DMS114 treated with DMSO at 0.1 percent for 48 hours (cell line): ENCODE data around the gene ITFG2.
"Not testable (repeated sequence)": the region's sequence is repeated elsewhere in the genome, so short reads cannot be mapped to it uniquely, and the experiment has no call there.

Source experiments
- DNase-seq: peaks from one replicate; lab custom pipeline; 2025; ENCODE audit not compliant: unreplicated experiment; lab: John Stamatoyannopoulos, UW

The ITFG2 gene

DNA sequence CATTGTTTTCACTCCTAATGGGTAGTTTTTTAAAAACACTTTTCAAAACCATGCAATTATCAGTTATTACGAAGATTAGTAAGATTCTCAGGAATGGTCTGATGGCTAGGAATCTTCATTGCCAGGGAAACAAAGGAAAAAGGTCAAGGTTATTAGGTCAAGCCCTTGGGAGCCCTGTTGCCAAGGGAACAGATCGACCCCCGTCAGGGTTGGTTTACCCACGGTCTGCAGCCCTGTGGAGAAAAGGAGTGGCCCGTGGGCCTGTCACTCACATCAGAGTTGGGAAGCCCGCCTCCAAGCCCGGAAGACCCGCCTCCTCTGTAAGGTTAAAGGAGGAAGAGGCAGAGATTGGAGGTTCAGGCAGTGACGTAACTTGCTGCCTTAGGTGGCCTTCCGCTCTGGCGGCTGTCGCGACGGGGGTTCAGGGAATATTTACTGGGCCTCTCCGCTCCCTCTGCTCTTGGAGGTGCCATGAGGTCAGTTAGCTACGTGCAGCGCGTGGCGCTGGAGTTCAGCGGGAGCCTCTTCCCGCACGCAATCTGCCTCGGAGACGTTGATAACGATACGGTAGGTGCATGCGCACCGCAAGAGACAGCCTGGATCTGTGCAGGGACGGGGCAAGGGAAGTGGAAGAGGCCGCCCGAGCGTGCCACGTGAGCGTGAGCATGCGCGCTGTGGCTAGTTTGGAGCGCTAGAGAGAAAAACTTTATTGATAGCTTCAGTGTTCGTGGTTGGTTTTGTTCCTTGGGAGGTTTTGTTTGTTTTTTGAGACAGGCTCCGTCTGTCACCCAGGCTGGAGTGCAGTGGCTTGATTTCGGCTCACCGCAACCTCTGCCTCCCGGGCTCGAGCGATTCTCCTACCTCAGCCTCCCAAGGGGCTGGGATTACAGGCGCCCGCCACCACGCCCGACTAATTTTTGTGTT, at the start of gene ITFG2:
ITFG2 (plus strand) TSS at position 379 of the 924 bp plus-strand sequence; CDS start at position 472, 93 bp downstream.
- peak; percentile 99 for DNase-seq

DNA sequence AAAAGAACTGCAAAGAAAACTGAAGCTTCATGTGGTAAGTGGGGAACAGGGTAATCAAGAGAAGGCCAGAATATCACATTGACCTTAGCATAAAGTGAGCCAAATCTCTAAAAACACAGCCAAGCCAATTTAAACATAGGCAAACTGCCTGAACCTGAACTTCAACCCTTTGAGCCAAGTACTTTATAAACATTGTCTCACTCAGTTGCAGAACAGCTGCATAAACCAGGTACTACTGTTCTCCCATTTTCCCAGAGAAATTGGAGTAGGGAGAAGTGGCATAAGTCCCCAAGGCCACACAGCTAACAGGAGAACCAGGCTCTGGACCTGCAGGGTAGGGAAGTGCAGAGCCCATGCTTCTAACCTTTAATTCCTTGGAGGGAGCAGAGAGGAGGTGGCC, 48.1 kb upstream of the ITFG2 start:
- DNase-seq = no peak

DNA sequence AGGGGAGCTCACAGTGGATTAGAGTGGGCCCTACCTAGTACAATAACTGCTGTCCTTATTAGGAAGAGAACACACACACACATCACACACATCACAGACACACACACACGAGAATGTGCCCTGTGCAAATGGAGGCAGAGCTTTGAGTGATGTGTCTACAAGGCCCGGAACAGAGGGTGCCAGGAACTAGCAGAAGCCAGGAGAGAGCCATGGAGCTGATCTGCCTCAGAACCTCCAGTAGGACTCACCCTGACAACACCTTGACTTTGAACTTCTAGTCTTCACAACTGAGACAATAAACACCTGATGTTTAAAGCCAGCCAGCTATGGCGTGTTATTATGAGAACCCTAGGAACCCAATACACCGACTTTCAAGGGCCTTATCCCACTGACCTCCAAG, 47.4 kb upstream of the ITFG2 start:
- DNase-seq = no peak

DNA sequence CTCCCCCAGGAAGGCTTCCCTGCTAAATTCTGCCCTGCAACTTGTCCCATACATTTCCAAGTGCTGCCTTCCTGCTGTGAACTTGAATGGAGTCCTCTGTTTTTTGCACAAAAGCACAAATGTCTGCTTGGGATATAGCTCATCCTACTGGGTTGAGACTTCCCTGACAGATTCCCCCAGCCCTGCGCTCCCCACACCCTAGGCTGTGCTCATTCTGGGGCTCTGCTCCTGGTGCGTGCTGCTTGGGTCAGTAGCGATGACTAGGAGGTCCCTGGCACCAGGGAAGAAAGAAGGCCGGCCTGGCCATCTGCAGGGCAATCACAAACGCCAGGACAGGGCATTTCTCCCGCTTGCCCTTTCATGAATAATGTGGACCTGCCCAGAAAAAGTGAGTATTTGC, 46.9 kb upstream of the ITFG2 start:
- no peak for DNase-seq

DNA sequence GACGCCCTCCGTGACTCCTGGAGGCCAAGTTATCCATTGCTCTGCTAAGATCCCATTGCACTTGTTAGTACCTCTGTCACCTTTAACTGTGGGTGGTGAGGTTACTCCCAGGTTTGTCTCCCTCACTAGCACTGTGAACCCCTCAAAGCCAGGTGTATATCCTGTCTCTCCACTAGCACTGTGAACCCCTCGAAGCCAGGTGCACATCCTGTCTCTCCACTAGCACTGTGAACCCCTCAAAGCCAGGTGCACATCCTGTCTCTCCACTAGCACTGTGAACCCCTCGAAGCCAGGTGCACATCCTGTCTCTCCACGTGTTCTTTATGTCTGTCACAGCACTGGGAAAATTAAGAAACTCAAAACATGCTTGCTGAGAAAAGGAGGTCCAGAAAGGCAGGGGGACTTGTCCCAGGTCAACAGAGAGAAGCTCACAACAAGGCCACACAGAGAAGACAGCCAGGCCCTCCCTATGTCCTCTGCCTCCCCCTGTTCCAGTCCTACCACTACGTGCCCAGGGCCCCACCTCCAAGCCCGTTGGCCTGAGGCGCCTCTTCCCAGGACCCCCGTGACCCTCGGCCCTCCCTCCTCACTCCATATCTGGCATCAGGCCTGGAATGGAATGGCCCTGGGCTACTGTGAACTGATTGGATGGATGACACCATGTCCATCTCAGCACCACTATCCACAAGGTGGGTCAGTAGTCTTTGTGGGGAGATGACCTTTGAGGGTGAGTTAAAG, 44.1 kb upstream of the ITFG2 start:
- DNase-seq = no peak

DNA sequence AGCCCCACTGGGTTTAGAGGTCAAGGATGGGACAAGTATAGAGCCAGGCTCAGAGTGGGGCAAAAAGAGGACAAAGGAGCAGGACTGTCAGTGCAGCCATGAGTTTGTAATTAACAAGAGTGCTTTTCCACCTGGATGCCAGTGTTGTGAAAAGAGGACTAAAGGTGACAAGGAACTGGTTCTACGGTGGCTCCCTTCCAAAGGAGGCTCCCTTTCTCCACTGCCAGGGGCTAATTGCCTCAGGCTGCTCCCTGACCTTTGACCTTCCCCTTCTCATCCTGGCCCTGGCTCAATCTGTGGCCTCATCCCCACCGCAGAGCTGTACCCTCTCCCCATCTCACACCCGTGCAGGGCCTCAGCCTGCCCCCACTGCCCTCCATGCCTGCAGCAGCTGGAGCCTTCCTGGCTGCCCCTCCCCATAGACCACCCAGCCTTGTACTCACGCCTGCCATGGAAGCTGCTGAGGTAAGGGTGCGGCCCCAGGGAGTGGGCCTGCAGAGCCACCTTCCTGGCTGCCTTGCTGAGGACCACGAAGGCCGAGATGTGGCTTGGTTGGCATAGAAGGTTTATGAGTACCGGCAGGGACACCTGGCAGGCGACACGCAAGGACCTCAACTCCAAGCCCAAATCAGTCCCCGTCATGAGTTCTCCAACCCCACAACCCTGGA, 42.5 kb upstream of the ITFG2 start:
- no peak for DNase-seq

DNA sequence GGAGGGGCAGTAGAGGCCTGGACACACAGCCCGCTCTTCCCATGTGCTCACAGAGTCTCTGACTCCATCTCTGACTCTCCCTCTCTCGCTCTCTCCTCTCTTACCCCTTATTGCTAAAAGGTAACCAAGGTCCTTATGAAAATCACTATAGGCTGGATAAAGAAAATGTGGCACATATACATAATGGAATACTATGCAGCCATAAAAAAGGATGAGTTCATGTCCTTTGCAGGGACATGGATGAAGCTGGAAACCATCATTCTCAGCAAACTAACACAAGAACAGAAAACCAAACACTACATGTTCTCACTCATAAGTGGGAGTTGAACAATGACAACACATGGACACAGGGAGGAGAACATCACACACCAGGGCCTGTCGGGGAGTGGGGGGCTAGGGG, 41.9 kb upstream of the ITFG2 start:
- DNase-seq = not testable (repeated sequence)

DNA sequence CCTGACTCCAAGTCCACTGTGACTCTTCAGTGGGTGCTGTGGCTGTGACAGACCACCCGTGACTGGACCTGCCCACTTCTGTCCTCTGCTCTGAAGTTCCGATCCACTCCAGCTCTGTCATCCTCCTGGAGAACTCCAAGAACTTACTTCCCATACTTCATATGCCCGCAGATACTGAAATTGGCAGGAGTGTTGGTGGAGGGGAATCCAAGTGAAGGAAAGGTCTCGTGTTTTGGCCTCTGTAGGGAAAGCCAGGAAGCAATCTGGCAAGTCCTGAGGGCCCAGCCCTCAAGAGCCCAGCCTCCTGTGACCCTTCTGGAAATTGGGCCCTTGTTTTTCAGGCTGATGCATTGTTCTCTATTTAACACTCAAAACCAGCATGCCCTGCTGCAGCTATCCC, 40.1 kb upstream of the ITFG2 start:
- DNase-seq = no peak

DNA sequence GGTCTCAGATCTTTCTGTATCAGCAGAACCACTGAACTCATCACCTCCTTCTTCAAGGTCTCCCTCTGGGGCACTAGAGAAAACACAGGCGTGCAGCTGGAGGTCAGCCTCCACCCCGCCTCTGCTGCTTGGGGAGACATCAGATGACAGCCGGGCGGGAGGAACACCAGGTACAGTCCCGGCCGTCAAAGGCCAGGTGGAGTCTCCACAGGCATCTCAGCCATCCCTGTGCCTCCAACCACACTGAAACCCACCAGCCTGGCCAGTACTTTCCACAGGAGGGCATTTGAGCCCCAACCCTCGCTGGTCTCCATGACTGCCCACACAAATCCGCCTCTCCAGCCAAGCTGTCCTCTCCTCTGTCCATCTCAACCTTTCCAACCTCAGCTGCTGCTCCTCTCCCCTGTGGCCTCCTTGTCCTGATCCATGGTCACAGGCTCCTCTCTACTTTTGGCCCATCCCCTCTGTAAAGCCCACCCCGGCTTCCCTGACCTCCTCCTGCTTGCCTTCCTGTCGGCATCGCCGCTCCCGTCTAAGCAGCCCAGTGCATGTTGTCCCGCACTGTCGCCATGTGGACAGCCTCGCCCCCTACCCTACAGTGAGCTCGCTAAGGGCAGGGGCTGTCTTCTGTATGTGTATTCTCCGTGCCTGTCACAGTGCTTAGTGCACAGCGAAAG, 39.1 kb upstream of the ITFG2 start:
- no peak for DNase-seq

DNA sequence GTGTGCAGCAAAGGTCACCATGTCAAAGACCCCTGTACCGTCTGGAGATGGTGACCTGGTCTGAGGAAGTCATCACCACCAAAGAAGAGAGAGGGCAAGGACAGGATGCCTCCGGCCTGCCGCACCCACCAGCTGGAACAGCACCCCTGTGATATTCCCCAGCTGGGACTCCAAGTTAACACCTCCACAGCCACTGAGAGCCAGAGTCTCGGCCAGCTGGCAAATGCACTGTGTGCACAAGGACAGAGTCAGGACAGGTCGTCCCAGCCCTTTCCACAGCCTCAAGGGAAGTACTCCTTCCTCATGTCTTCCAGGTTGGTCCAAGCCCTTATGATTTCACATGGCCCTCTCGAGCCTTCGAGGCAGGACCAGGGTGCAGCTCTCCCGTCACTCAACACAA, 37.0 kb upstream of the ITFG2 start:
- no peak for DNase-seq

DNA sequence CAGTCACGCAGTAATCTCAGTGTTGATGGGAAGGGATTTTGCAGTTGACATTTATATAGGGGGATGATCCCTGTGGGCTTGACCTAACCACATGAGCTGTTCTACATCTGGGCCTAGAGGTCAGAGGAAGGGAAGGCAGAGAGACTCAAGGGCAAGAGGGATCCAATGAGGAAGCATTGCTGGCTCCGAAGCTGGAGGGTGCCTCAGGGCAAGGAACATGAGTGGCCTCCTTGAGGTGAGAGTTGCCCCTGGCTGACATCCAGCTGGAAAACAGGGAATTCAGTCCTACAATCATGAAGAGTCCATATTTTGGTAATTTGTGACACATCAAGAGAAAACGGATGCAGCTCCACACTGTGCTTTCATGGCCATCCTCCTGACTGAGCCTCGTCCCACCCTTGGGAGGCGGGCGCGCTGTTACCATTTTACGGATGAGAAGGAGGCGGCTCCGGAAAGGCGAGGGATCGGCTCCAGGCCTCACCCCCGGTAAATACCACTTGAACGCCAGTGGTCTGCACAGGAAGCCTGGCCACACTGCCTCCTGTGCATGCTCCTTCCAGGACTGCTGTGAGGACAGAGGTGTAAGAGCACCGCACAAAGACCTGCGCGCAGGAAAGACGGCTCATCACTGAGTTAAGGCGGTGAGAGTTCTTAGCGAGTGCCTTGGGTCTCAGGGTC, 36.2 kb upstream of the ITFG2 start:
- no peak for DNase-seq

DNA sequence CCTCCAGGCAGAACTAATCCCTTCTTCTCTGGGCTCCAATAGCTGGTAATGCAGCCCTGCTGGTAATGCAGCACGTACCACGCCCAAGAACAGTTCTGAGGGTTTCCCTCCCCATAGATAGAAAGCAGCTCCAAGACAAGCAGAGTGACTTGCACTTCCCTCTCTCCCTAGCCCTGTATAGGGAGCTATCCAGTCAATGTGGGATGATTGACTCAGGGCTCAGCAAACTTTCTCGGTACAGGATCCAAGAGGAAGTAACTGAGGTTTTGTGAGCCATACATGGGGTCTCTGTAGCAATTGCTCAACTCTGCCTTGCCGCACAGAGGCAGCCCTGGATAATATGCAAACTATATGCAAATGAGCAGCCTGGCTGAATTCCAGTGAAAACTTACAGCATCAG, 33.2 kb upstream of the ITFG2 start:
- DNase-seq = no peak

DNA sequence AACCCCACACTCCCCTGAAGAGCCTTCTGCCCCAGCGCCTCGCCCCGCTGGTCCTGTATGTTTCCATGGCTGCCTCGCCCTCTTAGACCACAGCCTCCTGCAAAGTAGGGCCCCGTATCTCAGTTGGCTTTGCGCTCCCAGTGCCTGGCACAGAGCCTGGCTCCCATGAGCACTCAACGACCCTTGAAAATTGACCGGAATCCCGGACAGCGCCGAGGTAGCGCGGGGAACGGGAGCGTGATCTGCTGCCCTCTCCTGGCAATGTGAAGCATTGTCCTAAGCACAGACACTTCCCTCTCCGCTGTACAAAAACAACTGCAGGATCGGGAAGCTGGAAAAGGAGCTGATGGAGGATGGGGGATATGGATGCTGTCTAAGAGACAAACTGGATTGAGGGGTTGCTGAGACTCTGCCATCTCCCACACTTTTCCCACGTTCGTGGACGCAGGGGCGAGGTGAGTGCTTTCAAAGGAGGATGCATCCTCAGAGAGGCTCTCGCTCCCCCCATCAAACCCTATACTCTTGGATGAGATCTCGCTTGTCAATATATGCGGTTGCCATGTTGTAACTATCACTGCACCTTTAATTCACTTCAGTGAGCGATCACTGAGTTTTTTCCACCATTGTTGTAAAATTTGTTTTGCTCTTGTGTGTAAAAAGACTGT, 28.4 kb upstream of the ITFG2 start:
- peak; percentile 80 for DNase-seq

DNA sequence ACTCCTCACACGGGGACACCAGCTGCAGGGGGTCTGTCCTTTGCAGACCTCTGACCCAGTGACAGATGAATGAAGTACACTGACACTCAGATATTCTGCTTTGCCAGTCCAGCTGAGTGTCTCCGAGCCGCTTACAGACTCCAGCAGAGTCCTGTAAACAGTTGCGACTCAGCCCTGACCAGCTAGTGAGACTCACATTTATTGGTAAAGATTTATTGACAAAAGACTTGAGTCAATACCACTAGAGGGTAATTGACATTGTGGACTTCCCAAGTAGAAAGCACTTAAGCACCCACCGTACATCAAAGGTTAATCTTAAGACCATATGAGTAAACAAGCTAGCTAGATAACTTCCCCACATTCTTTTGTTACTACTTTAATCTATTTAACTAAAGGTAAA, 27.5 kb upstream of the ITFG2 start:
- DNase-seq = no peak

DNA sequence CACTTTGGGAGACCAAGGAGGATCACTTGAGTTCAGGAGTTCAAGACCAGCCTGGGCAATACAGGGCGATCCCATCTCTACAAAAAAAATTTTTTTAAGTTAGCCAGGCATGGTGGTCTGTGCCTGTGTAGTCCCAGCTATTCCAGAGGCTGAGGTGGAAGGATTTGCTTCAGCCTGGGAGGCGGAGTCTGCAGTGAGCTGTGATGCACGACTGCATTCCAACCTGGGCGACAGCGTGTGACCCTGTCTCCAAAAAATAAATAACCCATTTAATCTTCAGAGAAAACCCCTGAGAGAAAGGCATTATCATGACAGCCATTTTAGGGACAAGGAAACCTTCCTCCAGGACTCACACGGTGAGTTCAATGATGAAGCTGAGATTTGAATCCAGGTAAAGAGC, 21.4 kb upstream of the ITFG2 start:
- DNase-seq = no peak

DNA sequence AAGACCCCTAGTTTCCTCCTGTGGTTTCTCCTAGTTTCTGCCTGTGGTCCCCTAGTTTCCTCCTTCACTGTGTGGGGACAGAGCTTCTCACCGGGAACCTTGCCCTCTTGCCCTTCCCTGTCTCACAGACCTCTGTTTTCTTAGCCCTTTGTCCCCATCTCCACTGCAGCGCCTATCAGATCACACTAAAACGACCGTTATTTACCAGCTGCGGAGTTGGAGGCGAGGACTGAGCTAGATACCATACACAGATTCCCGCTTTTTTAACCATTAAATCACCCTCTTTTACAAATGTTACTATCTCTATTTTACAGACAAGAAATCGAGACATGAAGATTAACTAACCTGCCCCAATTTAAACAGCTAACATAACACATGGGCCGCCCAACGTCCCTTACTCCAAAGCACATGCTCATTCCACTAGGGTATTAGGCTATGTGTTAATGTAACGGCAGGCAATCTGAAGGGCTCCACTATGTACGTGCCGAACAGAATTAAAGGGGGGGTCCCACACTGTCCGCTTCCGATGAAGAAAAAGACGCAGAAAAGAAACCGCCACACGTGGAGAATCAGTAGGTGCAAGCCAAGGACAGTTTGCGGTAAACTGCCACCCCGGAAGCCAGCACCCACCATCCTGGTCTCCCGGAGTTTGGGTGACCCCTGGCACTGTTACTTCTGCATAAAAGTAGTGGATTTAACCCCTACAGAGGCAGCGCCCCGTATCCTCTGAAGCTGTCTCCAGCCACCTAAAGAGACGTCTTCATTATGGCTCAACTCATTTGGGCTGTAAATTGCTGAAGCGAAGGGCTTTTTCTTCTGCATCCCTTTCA, 19.6 kb upstream of the ITFG2 start:
- no peak for DNase-seq

DNA sequence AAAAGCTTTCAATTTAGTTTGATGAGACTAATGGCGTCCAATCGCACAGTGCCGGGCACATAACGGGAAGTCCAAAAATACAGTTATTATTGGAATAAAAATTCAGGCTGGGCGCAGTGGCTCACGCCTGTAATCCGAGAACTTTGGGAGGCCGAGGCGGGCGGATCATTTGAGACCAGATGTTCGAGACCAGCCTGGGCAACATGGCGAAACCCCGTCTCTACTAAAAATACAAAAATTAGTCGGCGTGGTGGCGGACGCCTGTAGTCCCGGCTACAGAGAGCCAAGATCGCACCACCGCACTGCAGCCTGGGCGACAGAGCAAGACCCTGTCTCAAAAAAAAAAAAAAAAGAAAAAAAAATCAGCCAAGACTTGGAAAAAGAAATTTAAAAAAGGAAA, 18.9 kb upstream of the ITFG2 start:
- no peak for DNase-seq

DNA sequence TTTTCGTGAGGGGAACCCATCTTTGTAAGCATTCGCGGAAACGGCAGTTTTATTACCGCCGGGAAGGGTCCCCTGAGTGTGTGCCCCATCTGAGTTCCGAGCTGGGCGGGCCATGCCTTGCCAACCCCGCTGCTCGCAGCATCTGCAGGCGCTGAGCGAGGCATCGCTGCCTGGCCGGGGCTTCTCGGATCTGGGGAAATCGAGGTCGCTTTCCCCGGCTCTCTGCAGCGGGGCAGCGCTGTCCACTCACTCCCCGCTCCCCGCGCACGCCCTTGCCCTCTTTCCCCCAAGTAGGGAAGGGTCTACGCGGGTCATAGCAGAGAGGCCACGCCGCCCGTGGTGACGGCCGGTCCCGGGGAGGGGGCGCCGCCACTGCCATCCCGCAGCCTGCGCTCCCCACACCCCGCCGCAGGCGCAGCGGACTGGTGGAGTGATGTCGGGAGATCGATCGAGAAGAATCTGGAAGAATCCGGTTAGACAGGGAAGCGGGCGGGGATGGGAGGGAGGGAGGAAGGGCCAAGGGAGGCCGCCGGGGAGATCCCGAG, 18.2 kb upstream of the ITFG2 start:
- no peak for DNase-seq

DNA sequence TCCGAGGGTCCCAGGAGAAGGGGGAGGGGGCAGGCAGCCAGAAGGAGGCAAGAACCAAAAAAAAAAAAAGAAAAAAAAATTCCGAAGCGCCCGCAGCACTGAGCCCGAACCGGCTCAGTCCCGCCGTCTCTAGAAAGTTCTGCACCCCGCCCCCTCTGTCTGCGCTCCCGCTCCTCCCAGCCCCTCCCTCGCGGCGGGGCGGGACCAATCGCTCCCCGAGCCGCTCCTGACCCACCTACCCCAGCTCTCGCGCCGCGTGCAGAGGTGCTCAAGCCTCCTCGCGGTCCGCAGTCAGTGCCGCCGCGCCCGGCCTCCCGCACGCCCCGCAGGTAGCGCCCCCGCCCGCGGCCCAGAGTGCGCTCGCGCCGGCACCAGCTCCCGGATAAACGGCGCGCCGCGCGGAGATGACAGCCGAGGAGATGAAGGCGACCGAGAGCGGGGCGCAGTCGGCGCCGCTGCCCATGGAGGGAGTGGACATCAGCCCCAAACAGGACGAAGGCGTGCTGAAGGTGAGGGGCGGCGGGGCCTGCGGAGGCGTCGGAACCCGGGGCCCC, 17.7 kb upstream of the ITFG2 start, which contains the start of gene FKBP4:
FKBP4 (plus strand) TSS at position 235 of the 554 bp plus-strand sequence; CDS start at position 405, 170 bp downstream.
- peak; percentile 83 for DNase-seq
